GM19372 (cell line): ENCODE results near the gene XCR1.
"Not testable (repeated sequence)": the region's sequence is repeated elsewhere in the genome, so short reads cannot be mapped to it uniquely, and the experiment has no call there.

Source experiments
- ATAC-seq: cut with Tn5 transposase; IDR thresholded peaks from one replicate; pipeline ENCODE4 v1.9.1; 2021; ENCODE audit warnings: mild to moderate bottlenecking, low read depth, moderate library complexity; ENCODE audit not compliant: unreplicated experiment

The XCR1 gene

DNA sequence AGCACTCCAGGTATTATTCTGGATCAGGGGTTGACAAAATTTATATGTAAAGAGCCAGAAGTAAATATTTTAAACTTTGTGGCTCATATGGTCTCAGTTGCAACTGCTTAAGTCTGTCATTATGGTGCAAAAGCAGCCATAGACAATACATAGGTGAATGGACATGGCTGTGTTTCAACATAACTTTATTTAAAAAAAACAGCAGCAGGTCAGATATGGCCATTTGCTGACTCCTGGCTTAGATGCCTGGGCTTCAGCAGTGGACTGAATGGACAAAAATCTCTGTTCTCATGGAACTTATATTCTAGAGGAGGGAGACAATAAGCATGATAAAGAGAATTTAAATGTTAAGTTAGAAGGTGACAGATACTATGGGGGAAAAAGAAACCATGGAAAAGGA, 20.0 kb downstream of the XCR1 start:
- no peak for ATAC-seq

DNA sequence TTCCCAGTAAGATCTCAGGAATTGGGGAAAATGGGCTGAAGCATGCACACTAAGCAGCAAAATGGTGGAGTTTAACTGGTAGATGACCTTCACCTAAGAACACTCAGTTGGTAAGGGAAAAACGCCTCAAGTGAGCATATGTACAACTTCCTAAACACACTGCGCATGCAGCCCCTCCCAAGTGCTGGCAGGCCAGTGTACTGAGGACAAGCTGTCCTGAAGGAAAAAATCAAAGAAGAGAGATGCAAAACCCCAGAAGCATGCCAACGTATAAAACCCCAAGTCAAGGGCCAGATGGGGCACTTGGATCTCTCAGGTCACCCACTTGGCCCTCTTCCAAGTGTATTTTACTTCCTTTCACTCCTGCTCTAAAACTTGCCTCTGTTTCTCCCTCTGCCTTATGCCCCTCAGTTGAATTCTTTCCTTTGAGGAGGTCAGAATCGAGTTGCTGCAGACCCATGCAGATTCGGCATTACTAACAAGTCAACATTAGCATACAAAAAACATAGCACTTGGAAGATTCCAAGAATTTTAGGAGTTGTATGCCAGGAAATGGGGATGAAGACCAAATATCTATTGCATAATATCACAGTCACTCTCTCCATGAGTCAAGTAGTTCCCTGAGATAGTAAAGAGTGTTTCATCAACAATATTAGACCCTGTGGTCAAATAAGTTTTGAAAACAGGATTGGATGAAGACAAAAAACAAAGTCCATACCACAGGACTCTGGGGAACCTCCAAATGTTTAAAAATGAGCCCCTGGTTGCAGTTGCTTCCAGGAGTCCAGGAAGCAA, 20.8 kb downstream of the XCR1 start:
- ATAC-seq, result no peak

DNA sequence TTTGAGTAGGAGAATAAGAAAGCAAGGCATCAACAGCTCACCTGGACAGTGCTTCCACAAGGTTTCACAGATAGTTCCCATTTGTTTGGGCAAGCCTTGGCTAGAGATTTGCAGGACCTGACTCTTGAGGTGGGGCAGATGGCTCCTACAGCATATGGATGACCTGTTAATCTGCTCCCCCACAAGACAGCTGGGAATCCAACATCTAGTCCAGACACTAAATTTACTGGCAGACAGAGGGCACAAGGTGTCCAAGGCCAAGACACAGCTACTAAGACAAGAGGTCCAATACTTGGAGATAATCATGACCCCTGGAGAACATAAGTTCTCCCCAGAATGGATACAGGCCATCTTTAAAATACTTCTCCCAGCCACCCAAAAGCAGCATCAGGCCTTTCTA, 23.6 kb downstream of the XCR1 start:
- not testable (repeated sequence) for ATAC-seq

DNA sequence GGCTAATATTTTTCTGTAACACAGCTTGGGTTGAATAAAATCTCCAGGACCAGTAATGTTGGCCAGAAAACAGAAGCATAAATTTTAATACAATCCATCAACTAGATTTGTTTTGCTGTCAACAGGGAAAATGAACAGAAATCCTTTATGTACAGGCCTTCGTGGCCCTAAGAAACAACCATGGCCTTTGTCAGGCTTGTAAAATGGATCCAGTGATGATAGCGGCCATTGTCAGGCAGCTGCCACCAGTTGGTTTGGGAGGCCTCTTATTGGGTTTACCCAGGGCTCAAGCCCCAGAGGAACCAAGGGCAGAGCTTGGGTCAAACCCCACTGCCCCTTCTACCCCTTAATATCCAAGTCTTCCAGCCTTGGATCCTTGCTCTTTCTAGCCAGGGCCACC, 26.1 kb downstream of the XCR1 start:
- no peak for ATAC-seq

DNA sequence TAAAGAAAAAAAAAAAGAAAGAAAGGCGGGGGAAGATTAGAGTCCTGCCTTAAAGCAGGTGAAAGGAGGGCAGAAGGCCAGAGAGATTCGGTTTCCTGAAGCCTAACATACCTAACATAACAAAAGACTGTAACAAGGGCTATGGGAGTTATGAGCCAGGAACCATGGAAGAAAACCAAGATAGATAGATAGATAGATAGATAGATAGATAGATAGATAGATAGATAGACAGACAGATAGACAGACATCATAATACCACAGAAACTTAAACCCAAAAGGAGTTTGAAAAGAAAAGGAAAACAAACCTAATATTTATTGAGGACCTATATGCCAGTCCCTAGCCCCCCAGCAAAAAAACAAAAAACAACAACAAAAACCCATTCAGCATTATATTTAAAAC, 29.3 kb downstream of the XCR1 start:
- no peak for ATAC-seq

DNA sequence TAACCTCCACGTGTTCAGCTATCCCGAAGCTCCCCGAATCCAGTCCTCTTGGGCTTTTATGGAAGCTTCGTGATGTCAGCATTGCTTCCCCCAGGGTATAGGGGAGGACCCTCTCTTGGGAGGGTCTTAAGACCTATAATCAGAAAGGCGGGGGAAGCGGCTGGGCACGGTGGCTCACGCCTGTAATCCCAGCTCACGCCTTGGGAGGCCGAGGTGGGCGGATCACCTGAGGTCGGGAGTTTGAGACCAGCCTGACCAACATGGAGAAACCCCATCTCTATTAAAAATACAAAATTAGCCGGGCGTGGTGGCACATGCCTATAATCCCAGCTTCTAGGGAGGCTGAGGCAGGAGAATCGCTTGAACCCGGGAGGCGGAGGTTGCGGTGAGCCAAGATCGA, 29.8 kb downstream of the XCR1 start:
- ATAC-seq, result not testable (repeated sequence)

DNA sequence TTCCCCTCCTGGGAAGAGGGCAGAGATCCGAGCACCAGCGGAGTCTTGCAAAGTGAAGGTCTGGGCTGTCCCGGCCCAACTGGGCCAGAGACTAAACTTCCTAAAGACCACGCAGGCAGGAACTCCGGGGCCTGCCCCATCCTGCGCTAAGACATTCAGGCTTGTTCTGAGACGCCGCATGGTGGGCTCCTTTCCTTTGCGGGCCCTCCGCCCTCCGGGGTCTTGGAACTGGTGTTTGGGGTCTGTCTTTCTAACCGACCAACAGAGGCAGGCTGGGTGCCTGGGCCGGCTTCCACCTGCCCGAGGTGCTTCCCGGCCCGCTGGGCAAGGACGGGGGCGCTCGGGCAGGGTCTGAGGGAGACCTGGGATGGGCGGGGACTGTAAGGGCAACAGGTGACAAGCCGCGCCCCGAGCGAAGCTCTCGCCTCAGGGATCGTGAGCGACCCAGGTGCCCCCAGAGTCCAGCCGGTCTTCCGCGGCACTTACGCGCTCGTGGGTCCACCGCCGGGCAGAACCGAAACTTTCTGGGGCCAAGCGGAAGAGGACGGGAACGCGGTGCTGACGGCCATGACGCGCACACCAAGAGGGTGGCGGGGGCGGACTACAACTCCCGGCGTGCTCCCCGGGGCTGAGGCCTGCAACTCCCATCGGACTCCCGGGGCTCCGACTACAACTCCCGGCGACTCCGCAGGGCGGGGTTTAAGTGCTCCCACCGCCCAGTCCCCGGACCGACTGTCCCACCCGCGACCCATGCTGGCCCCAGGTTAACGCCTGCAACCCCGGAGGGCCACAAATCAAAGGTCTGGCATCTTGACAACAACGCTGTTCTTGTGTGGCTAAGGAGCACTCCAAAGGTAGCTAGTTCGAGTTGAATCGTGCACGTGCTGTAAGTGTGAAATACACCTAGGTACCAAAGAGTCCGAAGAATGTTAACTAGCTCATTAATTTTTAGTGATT, 31.8 kb downstream of the XCR1 start, which contains the start of gene FYCO1:
TSS of gene FYCO1 (minus strand) at position 589 of the 957 bp plus-strand sequence. CDS start 10,914 bp downstream, outside the sequence.
- ATAC-seq, result peak; percentile 88

DNA sequence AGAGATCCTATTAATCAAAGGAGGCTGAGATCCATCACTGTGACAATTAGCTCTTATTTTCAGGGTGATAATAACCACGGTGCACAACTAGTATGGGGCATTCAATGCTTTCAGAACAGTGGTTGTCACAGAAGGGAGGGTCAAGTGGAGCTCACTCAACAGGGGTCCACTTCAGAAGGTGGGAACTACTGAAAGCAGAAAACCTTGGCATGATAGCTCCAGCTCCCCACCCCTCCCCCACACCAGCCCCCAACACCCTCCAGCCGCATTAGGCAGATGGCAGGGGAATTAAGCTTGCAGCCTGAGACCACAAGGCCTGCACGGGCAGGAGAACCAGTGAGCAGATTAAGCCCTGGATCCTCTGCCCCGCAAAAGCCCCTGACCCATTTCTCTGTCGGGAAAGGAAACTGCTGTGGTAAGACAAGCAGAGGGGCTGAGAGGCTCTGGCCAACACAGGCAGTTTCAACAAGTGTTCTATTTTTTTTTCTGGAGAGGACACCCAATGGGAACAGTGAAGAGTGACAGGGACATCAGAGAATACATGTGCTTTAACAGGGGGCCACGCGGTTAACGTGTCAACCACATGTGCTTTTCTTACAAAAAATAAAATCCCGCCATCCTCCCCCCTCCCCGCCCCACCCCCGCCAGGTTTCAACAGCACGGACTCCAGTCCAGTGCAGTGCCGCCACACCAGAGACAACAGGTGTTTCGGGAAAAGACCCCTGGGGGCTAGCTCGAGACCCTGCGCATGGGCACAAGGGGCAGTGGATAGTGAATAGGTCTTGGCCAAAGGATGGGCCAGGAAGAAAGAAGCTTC, 32.7 kb downstream of the XCR1 start:
- peak; percentile 22 for ATAC-seq

DNA sequence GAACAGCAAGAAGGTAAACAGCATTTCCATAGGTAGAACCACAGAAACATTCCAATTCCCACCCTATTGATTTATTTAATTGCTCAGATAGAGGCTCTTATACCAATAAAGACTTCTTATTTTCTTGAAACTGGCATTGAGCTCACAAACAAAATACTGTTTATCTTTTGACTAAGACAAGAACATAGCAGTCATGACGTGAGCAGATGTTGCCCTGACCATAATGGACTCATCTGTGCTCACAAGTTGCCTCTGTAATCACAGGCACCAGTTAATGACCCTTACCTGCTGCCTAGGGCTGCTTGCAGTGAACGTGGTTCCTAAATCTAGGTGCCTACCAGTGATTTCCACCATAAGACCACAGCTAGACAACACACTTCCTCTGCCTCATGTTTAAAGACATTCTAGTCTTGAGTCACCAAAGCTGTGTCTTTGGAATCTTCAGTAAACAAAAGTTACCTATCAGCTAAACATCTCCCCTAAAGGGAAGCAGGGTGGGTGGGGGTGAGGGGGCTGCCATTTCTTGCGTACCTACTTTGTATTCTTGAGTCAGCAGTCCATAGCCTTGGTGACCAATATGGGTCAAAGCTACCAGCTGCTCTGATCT, 33.8 kb downstream of the XCR1 start:
- ATAC-seq, result no peak

DNA sequence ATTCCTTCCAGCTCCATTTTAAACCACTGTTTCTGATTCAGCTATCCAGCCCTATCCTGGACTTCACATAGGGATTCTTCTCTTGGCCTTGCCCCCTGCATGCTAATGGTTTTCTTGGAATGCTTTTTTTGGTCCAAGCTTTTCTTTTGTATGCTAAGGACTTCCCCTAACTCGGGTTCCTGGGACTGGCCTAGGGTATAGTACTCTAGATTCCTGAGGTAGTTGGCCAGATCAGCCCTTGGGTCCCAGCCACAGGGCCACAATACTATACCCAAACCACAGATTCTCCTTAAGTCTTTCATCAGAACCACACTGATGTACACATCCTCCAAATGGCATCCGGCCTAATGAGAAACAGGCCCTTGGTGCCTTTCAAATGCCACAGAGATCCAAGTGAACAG, 34.5 kb downstream of the XCR1 start:
- ATAC-seq, result no peak

DNA sequence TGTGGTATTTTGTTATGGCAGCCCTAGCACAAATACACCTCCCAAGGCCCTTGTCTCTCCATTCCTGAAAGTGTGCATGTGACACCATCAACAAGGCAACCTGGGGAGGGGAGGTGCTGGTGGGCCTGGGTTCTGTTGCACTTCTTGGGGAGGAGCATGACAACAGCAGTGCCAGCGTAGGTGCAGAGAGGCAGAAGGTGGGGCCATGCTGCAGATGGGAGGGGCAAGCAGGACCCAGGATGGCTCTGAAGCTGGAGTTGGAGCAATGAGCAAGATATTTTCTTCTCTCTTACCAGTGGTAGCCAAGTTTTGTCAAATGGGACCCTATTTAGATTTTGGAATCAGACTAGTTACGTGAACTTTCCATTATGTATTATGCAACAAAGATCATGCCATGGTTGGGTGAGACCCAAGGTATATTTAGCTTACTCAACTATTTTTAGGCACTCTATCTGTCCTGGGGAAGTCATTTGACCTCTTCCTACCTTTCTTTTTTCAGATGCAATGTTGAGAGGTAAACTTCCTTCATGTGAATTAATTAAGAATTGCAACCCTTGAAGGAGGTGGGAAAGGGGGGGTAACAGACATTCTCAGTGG, 35.1 kb downstream of the XCR1 start:
- ATAC-seq, result no peak

DNA sequence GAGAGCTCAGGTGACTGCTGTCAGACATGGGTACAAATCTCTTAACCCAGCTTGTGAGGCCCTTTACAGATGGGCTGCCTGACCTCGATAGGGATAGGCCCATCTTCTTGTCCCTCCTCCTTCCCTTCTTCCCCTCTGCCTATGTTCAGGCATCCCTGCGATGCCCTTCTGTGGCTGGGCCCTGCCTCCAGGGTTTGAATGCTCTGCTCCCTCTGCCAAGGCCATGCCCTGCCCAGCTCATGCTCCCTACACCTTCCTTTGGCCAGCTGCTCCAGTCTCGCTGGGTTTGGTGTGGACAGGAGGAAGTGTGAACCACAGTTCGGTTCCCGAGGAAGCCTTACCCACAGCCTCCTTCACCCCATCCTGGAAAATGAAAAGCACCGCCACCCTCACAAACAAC, 35.9 kb downstream of the XCR1 start:
- no peak for ATAC-seq

DNA sequence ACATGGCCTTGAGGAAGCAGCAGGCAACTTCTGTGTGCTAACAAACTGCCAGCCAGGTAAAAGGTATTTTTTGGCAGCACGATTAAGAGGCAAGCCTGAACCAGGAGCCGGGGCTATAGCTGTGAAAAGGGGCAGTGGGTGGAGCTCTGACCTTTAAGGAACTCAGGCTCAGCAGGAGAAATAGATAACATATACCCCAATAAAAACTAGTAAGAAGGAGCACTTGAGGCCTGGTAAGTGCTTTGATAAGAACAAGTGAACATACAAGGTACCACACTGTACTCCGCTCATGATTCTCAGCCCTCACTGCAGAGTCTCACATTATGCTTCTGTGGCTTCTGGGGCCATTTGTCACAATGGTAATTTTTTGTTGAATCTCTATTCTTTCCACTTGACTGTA, 37.1 kb downstream of the XCR1 start:
- no peak for ATAC-seq

DNA sequence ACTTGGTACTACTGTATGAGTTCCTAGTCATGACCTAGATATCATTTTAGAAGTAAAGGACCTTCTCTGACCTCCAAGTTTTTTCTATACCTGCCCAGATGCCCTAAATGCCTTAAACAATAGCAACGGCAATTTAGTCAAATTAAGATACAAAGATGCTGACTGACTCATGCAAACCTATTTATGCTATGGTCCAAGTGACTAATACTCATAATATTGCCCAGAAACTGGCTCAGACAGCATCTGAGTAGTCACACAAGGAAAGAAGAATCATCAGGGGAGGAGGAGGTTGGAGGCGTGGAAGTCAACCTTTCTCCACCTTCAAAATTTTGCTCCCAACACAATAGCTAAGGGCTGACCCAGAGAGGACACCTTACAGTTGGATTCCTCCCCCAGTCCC, 38.5 kb downstream of the XCR1 start:
- no peak for ATAC-seq

DNA sequence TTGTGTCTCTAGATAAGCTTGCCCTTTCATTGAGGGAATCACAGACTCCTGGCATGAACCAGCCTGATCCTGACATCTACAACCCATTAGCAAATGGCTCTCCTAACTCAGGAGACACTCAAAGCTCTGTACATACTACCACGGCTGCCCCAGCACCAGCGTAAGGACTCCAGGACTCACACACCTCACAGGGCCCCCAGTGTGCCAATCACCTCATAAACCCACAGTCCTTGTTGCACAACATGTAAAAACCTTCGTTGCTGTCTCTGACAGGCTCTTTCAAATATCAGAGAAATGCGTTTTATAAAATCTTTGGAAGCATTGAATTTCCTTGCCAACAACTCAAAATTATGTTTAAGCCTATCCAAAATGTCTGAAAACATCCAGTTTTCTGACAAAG, 38.9 kb downstream of the XCR1 start:
- no peak for ATAC-seq

DNA sequence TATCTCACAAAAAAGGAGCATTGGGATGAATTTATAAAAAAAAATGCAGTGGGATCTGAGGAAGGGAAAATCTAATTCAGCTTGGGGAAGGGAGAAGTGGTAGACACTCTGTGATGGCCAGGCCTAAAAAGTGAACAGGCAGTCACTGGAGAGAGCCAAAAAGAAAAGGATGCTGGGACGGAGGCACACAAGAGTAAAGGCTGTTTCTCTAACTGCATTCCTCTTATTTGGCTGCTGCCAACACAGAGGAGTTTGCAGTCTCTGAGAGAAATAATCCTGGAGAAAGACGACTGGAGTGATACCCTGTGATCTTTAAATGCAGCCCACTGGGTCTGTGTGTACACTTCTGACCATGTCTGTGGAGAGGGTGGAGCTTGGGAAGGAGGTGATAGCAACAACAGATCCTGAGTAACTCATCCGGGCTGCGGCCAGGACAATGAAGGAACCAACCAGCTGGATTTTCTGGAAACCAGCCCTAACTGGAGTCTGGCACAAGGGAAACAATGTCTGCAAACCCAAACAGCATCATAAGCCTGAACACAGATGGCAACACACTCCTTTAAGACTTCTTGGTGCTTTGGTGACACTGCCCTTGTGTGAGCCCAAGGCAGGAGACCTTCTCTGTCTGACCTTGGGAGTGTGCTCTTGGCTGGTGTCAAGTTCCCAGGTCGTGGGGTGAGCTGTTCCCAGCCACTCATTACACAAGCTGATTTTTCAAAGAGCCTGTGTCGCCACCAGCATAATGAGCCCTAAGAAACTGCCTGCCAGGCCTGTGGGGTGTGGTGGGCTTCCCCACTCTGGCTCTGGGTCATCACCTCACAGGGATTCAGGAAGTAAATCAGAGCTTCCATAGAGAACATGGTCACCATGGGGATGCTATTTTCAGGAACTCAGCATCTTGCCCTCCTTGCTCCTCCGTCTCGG, 39.7 kb downstream of the XCR1 start:
- no peak for ATAC-seq

DNA sequence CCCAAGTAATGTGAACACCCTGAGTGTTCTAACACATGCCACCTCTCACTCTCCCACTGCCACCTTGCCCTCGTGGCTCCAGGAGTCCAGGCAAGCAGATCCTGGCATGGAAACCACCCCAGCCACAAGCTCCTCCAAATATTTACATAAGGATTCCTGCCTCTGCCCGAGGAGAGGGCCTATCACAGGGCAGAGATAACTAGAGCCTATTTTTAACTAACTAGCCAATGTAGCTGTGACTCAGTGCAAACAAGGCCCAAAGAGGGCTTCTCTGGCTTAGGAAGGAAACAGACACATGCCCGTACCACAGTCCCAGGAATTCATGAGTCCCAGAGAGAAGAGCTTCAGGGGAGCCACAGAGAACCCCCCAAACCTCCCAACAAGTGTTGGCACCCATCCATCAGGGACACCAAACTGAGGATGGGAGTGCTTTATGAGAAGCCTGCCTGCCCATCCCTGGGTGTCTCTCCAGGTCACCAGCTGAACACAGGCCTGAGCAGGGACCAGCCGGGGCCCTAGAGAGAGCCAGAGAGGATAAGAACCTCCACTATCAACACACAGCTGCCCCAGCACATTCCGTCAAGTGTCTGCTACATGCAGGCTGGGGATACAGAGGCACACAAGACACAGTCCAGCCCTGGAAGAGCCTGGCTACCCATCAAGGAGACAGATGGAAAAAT, 40.8 kb downstream of the XCR1 start:
- ATAC-seq, result no peak
